IMR-90 (cell line): Measurements from ENCODE around the gene RAB6A. TPM values are rescaled to one million over a fixed set of nuclear protein-coding genes. Genes with fewer than 3 reads are reported as not detected.

ENCODE experiments used
- ATAC-seq: fragments of 200-7000 bp; cut with Tn5 transposase; 2 replicates; pipeline ENCODE4 v1.9.1; 2020; ENCODE audit warnings: low read depth, mild to moderate bottlenecking, moderate library complexity
- BruUV-seq: library from RNA; stranded (reverse); fragments of 400-500 nt; replicated peaks from 2 replicates; lab custom pipeline; 2021; lab: Mats Ljungman, UMichigan
- CTCF ChIA-PET: fragments of 300-600 bp; formaldehyde crosslinking; extraction: SDS; loops from one replicate; lab custom pipeline; 2021; ENCODE audit warnings: antibody characterized with exemption; lab: Yijun Ruan, JAX
- POLR2A ChIA-PET: fragments of 300-600 bp; sonication (Branson Sonifier 250); formaldehyde crosslinking; loops from one replicate; lab custom pipeline; 2022; ENCODE audit warnings: antibody characterized with exemption; ENCODE audit not compliant: unreplicated experiment; lab: Charles Lee
- DNase-seq: peaks from one replicate; pipeline ENCODE4 v3.0.0; 2013
- H2AFZ ChIP-seq: replicated peaks from 2 replicates; pipeline ENCODE3; 2013; ENCODE audit warnings: low read length, mild to moderate bottlenecking; ENCODE audit not compliant: poor library complexity
- H2AK5ac ChIP-seq: 2 replicates; pipeline ENCODE4 v1.6.1; 2013; ENCODE audit warnings: low read depth, low read length, inconsistent platforms
- H2AK9ac ChIP-seq: replicated peaks from 2 replicates; pipeline ENCODE3; 2013; ENCODE audit warnings: mild to moderate bottlenecking, low read depth, low read length, moderate library complexity; ENCODE audit not compliant: poor library complexity
- H2BK120ac ChIP-seq: 2 replicates; pipeline ENCODE4 v1.6.1; 2013; ENCODE audit warnings: low read depth, low read length, inconsistent platforms
- H2BK15ac ChIP-seq: 3 replicates; pipeline ENCODE4 v1.6.1; 2013; ENCODE audit warnings: low read depth, low read length, inconsistent platforms
- H2BK20ac ChIP-seq: 2 replicates; pipeline ENCODE4 v1.6.1; 2013; ENCODE audit warnings: low read depth, mild to moderate bottlenecking, inconsistent platforms, low read length, moderate library complexity
- H2BK5ac ChIP-seq: 2 replicates; pipeline ENCODE4 v1.6.1; 2013; ENCODE audit warnings: mild to moderate bottlenecking, low read depth, low read length, inconsistent platforms; ENCODE audit not compliant: poor library complexity, severe bottlenecking
- H3K14ac ChIP-seq: replicated peaks from 2 replicates; pipeline ENCODE4 v1.6.1; 2013; ENCODE audit warnings: low read depth, low read length, inconsistent platforms
- H3K18ac ChIP-seq: 2 replicates; pipeline ENCODE4 v1.6.1; 2013; ENCODE audit warnings: low read depth, low read length, control low read depth
- H3K23ac ChIP-seq: 2 replicates; pipeline ENCODE4 v1.6.1; 2013; ENCODE audit warnings: low read depth, low read length, inconsistent platforms
- H3K27ac ChIP-seq: 2 replicates; pipeline ENCODE4 v1.5.1; 2013; ENCODE audit warnings: mild to moderate bottlenecking, control low read depth, low read length; ENCODE audit not compliant: insufficient read depth
- H3K27me3 ChIP-seq: 2 replicates; pipeline ENCODE4 v1.6.1; 2013; ENCODE audit warnings: low read length; ENCODE audit not compliant: control insufficient read depth, insufficient read depth
- H3K36me3 ChIP-seq: 2 replicates; pipeline ENCODE4 v1.6.1; 2013; ENCODE audit warnings: low read length, mixed read lengths; ENCODE audit not compliant: control insufficient read depth, insufficient read depth
- H3K4ac ChIP-seq: 2 replicates; pipeline ENCODE4 v1.6.1; 2013; ENCODE audit warnings: low read depth, low read length, inconsistent platforms
- H3K4me1 ChIP-seq: 2 replicates; pipeline ENCODE4 v1.6.1; 2013; ENCODE audit warnings: low read length, mixed read lengths; ENCODE audit not compliant: control insufficient read depth, insufficient read depth
- H3K4me2 ChIP-seq: 2 replicates; pipeline ENCODE4 v1.6.1; 2013; ENCODE audit warnings: low read depth, mild to moderate bottlenecking, control low read depth, low read length, moderate library complexity
- H3K4me3 ChIP-seq: 2 replicates; pipeline ENCODE4 v1.5.1; 2013; ENCODE audit warnings: low read depth, mild to moderate bottlenecking, control low read depth, low read length, moderate library complexity; ENCODE audit not compliant: insufficient read depth
- H3K56ac ChIP-seq: 2 replicates; pipeline ENCODE4 v1.6.1; 2013; ENCODE audit warnings: low read length, inconsistent platforms; ENCODE audit not compliant: insufficient read depth; ENCODE audit errors: extremely low read depth
- H3K79me1 ChIP-seq, 2 experiments: 2 replicates each; pipeline ENCODE4 v1.6.1; 2013; ENCODE audit warnings: low read length in 2 of 2, inconsistent platforms in 1 of 2, low read depth in 1 of 2
- H3K9ac ChIP-seq: 2 replicates; pipeline ENCODE4 v1.6.1; 2013; ENCODE audit warnings: low read depth, low read length, control low read depth
- H3K9me1 ChIP-seq: 2 replicates; pipeline ENCODE4 v1.6.1; 2013; ENCODE audit warnings: low read length, inconsistent platforms; ENCODE audit not compliant: insufficient read depth
- H3K9me3 ChIP-seq: 2 replicates; pipeline ENCODE4 v1.6.1; 2013; ENCODE audit warnings: low read length; ENCODE audit not compliant: control insufficient read depth, insufficient read depth
- H4K20me1 ChIP-seq: 2 replicates; pipeline ENCODE4 v1.6.1; 2013; ENCODE audit warnings: low read length, inconsistent platforms; ENCODE audit not compliant: insufficient read depth
- H4K5ac ChIP-seq: 2 replicates; pipeline ENCODE4 v1.6.1; 2013; ENCODE audit warnings: mild to moderate bottlenecking, low read depth, low read length, control low read depth
- H4K8ac ChIP-seq, 2 experiments: 2 replicates each; pipeline ENCODE4 v1.6.1; 2013; ENCODE audit warnings: low read depth in 2 of 2, low read length in 2 of 2, control low read depth in 1 of 2, inconsistent platforms in 1 of 2
- H4K91ac ChIP-seq: 2 replicates; pipeline ENCODE4 v1.6.1; 2013; ENCODE audit warnings: low read depth, low read length, inconsistent platforms; ENCODE audit not compliant: insufficient read depth
- CHD1 ChIP-seq: IDR thresholded peaks from 2 replicates; pipeline ENCODE4 v1.6.1; 2012; ENCODE audit warnings: low read depth, low read length, improper control_type of control experiment
- FOS ChIP-seq: fragments of 150-350 bp; IDR thresholded peaks from 2 replicates; pipeline ENCODE4 v1.6.1; 2016; ENCODE audit warnings: low read depth, low read length
- MAZ ChIP-seq: IDR thresholded peaks from 2 replicates; pipeline ENCODE4 v1.6.1; 2012; ENCODE audit warnings: low read depth, mild to moderate bottlenecking, low read length, improper control_type of control experiment, moderate library complexity, borderline replicate concordance
- MXI1 ChIP-seq: IDR thresholded peaks from 2 replicates; pipeline ENCODE4 v1.6.1; 2012; ENCODE audit warnings: low read depth, mild to moderate bottlenecking, low read length, moderate library complexity, borderline replicate concordance
- NFE2L2 ChIP-seq: fragments of 150-350 bp; IDR thresholded peaks from 2 replicates; pipeline ENCODE4 v1.6.1; 2016; ENCODE audit warnings: low read depth, mild to moderate bottlenecking, low read length
- POLR2A ChIP-seq: IDR thresholded peaks from 2 replicates; pipeline ENCODE4 v1.6.1; 2012; ENCODE audit warnings: mild to moderate bottlenecking, low read depth, low read length
- RFX5 ChIP-seq: IDR thresholded peaks from 2 replicates; pipeline ENCODE4 v1.8.0; 2012; ENCODE audit warnings: low read depth, mild to moderate bottlenecking, low read length, moderate library complexity
- USF2 ChIP-seq: fragments of 150-350 bp; IDR thresholded peaks from 2 replicates; pipeline ENCODE4 v1.6.1; 2017; ENCODE audit warnings: mild to moderate bottlenecking, antibody characterized with exemption, low read length, low read depth
- WGBS, 2 experiments: methylation state at CpG; one replicate each; pipeline versions ENCODE4 v1.1.5 to v1.1.7; 2013; ENCODE audit warnings: missing lambda C conversion rate in 2 of 2; ENCODE audit not compliant: insufficient read length in 1 of 2; ENCODE audit errors: extremely low coverage in 2 of 2; 5-methylcytosine and 5-hydroxymethylcytosine counted together
- dilution Hi-C: fragments of 300-500 bp; cut with HindIII; formaldehyde crosslinking; loops from one replicate; pipeline ENCODE4 v1.14.3; 2018; ENCODE audit warnings: low sequenced_read_pairs; ENCODE audit not compliant: unreplicated experiment
- in situ Hi-C: fragments of 300-500 bp; cut with MboI; formaldehyde crosslinking; loops from 3 replicates; pipeline ENCODE4 v1.14.3; 2019; ENCODE audit warnings: low sequenced_read_pairs, inconsistent platforms, mixed read lengths
- intact Hi-C: fragments of 100-400 bp; cut with micrococcal nuclease; formaldehyde crosslinking; loops from 2 replicates; pipeline ENCODE4 v1.10.0; 2022
- polyA plus RNA-seq, 3 experiments: library from polyadenylated mRNA; depleted of rRNA; stranded (reverse); fragments of >200 nt; gene quantifications; 2 replicates each; pipeline ENCODE4 v1.2.3, GENCODE V29; 2012; ENCODE audit warnings: low replicate concordance in 1 of 3
- total RNA-seq: library from RNA; depleted of rRNA; stranded (reverse); fragments of >200 nt; gene quantifications from 2 replicates; pipeline ENCODE4 v1.2.3, GENCODE V29; 2012
- TF ChIP-seq, protein P1 (sequence below): fragments of 150-350 bp; IDR thresholded peaks from 2 replicates; pipeline ENCODE4 v1.6.1; 2016; ENCODE audit warnings: low read depth, mild to moderate bottlenecking, low read length, moderate library complexity, borderline replicate concordance
- TF ChIP-seq, protein P2 (sequence below): conservative IDR thresholded peaks from 2 replicates; pipeline ENCODE4 v1.5.1; 2012; ENCODE audit warnings: mild to moderate bottlenecking, low read depth, low read length, improper control_type of control experiment

RAB6A gene
- total and polyA plus RNA-seq, 2 of the 4 experiments (the other 2 are of a cell fraction), result 65.5 to 81.0 TPM

- DNase-seq, result no peak
- peaks cover 11% of the 10 kb centered on the region for H3K9me1 ChIP-seq
- H3K4ac ChIP-seq, result no peak overlapping the region
- H3K14ac ChIP-seq, result no peak overlapping the region
- no peak overlapping the region for H3K27ac ChIP-seq
- TF ChIP-seq MXI1, result no peak
- no peak for TF ChIP-seq MAZ
- TF ChIP-seq POLR2A, result no peak
- no peak for TF ChIP-seq CHD1
- no peak for TF ChIP-seq RFX5
- TF ChIP-seq NFE2L2, result no peak
- no peak for TF ChIP-seq FOS
- TF ChIP-seq, protein P1, sequence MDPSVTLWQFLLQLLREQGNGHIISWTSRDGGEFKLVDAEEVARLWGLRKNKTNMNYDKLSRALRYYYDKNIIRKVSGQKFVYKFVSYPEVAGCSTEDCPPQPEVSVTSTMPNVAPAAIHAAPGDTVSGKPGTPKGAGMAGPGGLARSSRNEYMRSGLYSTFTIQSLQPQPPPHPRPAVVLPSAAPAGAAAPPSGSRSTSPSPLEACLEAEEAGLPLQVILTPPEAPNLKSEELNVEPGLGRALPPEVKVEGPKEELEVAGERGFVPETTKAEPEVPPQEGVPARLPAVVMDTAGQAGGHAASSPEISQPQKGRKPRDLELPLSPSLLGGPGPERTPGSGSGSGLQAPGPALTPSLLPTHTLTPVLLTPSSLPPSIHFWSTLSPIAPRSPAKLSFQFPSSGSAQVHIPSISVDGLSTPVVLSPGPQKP, result no peak
- TF ChIP-seq, protein P2, sequence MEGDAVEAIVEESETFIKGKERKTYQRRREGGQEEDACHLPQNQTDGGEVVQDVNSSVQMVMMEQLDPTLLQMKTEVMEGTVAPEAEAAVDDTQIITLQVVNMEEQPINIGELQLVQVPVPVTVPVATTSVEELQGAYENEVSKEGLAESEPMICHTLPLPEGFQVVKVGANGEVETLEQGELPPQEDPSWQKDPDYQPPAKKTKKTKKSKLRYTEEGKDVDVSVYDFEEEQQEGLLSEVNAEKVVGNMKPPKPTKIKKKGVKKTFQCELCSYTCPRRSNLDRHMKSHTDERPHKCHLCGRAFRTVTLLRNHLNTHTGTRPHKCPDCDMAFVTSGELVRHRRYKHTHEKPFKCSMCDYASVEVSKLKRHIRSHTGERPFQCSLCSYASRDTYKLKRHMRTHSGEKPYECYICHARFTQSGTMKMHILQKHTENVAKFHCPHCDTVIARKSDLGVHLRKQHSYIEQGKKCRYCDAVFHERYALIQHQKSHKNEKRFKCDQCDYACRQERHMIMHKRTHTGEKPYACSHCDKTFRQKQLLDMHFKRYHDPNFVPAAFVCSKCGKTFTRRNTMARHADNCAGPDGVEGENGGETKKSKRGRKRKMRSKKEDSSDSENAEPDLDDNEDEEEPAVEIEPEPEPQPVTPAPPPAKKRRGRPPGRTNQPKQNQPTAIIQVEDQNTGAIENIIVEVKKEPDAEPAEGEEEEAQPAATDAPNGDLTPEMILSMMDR, result no peak
- no peak for TF ChIP-seq USF2
- dilution Hi-C loops (no loop called here), intact Hi-C loops (no loop called here), in situ Hi-C loops (no loop called here)
- H2AK9ac ChIP-seq, result no peak overlapping the region
- H2AK5ac ChIP-seq, result no peak overlapping the region
- H3K4me1 ChIP-seq, result no peaks in the 10 kb centered on the region
- no peak overlapping the region for H2AFZ ChIP-seq
- H4K5ac ChIP-seq, result no peak overlapping the region
- no TSS peak for BruUV-seq
- no peak overlapping the region for H2BK120ac ChIP-seq
- POLR2A ChIA-PET, result no interaction called here
- no peak overlapping the region for H3K4me2 ChIP-seq
- peaks cover 88% of the 10 kb centered on the region for H4K20me1 ChIP-seq
- H3K4me3 ChIP-seq, result no peak overlapping the region
- no peak overlapping the region for H3K23ac ChIP-seq
- no peak overlapping the region for H2BK15ac ChIP-seq
- no peak overlapping the region for H4K91ac ChIP-seq
- WGBS, 2 experiments, result 80% methylated on average over 1 of the region's 5 CpGs; no CpG with 5 or more reads in 1 of the 2 experiments
- no peak overlapping the region for H2BK5ac ChIP-seq
- H3K56ac ChIP-seq, result no peak overlapping the region
- H3K9me3 ChIP-seq, result no peaks in the 10 kb centered on the region
- H3K18ac ChIP-seq, result no peak overlapping the region
- H3K9ac ChIP-seq, result no peak overlapping the region
- peaks cover 12 to 59% of the 10 kb centered on the region in 2 experiments for H3K79me1 ChIP-seq
- no peak overlapping the region for H4K8ac ChIP-seq
- ATAC-seq, result no peak
- no peak overlapping the region for H2BK20ac ChIP-seq
- CTCF ChIA-PET, result no interaction called here
- peaks cover 4% of the 10 kb centered on the region for H3K36me3 ChIP-seq
- no peaks in the 10 kb centered on the region for H3K27me3 ChIP-seq
These were observed 12.6 kb downstream of the RAB6A start for GRCh38 chr11:73748300-73748699.
